GM18519 (cell line): ENCODE data around the gene NOXO1.

Source experiments
- ATAC-seq: cut with Tn5 transposase; IDR thresholded peaks from one replicate; pipeline ENCODE4 v1.9.1; 2021; ENCODE audit warnings: mild to moderate bottlenecking, moderate library complexity; ENCODE audit not compliant: unreplicated experiment, low FRiP score

Gene NOXO1

GRCh38 chr16:1998360-1998835, 17.1 kb upstream of the NOXO1 start:
- ATAC-seq: no peak

GRCh38 chr16:1997494-1998359, 16.5 kb upstream of the NOXO1 start:
- ATAC-seq: no peak

GRCh38 chr16:1993731-1994131, 12.5 kb upstream of the NOXO1 start:
- ATAC-seq: no peak

GRCh38 chr16:1992704-1993317, 11.5 kb upstream of the NOXO1 start:
- ATAC-seq: no peak

- peak; percentile 40 for ATAC-seq
Observed at GRCh38 chr16:1991948-1992703, 10.9 kb upstream of the NOXO1 start.

GRCh38 chr16:1991588-1991947, 10.3 kb upstream of the NOXO1 start:
- ATAC-seq: no peak

GRCh38 chr16:1991135-1991551, 9.9 kb upstream of the NOXO1 start:
- no peak for ATAC-seq

- no peak for ATAC-seq
Observed at GRCh38 chr16:1990351-1991134, 9.3 kb upstream of the NOXO1 start.

GRCh38 chr16:1990101-1990350, 8.8 kb upstream of the NOXO1 start:
- no peak for ATAC-seq

- no peak for ATAC-seq
Observed at GRCh38 chr16:1989209-1990100, 8.2 kb upstream of the NOXO1 start, which contains the start of gene SYNGR3. Gene SYNGR3, plus strand, starts transcription at chr16:1989970. Its CDS starts 133 bp downstream, at chr16:1990103.

- ATAC-seq: no peak
Observed at GRCh38 chr16:1987198-1987597, 5.9 kb upstream of the NOXO1 start.

GRCh38 chr16:1985466-1986150, 4.3 kb upstream of the NOXO1 start:
- no peak for ATAC-seq

GRCh38 chr16:1984347-1985225, 3.3 kb upstream of the NOXO1 start:
- no peak for ATAC-seq

GRCh38 chr16:1983544-1984346, 2.5 kb upstream of the NOXO1 start, which contains the start of gene GFER:
Gene GFER, plus strand, starts transcription at chr16:1984193. Its CDS starts 26 bp downstream, at chr16:1984219.
- peak; percentile 50 for ATAC-seq

- no peak for ATAC-seq
Observed at GRCh38 chr16:1982991-1983543, 1.8 kb upstream of the NOXO1 start.

- ATAC-seq: no peak
Observed at GRCh38 chr16:1982013-1982433, 754 bp upstream of the NOXO1 start.

GRCh38 chr16:1980770-1981087, 540 bp downstream of the NOXO1 start:
- ATAC-seq: no peak
